ENCODE data around the gene FBXO15.

GRCh38 chr18:74124642-74125041 is 23.0 kb downstream of the FBXO15 start:
- no peak for TF ChIP-seq CTCF (IDR thresholded peaks at IDR 0.05)
- no peak for TF ChIP-seq POLR2AphosphoS5 (IDR thresholded peaks at IDR 0.05)
